A549 (cell line): ENCODE measurements around the gene RASA4B. TPM values are rescaled to one million over a fixed set of nuclear protein-coding genes. Genes with fewer than 3 reads are reported as not detected.

Experiments used
- ATAC-seq, 2 experiments: fragments of 200-7000 bp in 1 of 2; fragments of >200 bp in 1 of 2; cut with Nextera tagmentation in 1 of 2; cut with Tn5 transposase in 1 of 2; 3 replicates each; pipeline versions ENCODE4 v1.8.0 to v1.9.1; 2018 to 2020; ENCODE audit warnings: mild to moderate bottlenecking in 1 of 2, moderate library complexity in 1 of 2
- CTCF ChIA-PET: fragments of 300-600 bp; sonication (Branson Sonifier 250); formaldehyde crosslinking; extraction: SDS; loops from one replicate; lab custom pipeline; 2021; ENCODE audit warnings: antibody characterized with exemption, inconsistent platforms; lab: Yijun Ruan, JAX
- POLR2A ChIA-PET: fragments of 350-600 bp; formaldehyde crosslinking; extraction: SDS; loops from one replicate; lab custom pipeline; 2021; ENCODE audit warnings: antibody characterized with exemption, inconsistent platforms; lab: Yijun Ruan, JAX
- DNase-seq, 2 experiments: peaks; one replicate each; pipeline versions ENCODE4 v3.0.0 to v3.0.0-alpha.2; 2011 to 2016; ENCODE audit warnings: low read depth in 1 of 2, low spot score in 1 of 2
- FAIRE-seq: peaks from 2 replicates; lab custom pipeline; 2011; peaks lifted over from hg19 to GRCh38; lab: Jason Lieb, UNC
- H3K27ac ChIP-seq, 2 experiments: fragments of >200 bp; sonication (Bioruptor Twin); formaldehyde crosslinking; 3 replicates each; pipeline ENCODE4 v1.5.1; 2016 to 2017
- H3K4me1 ChIP-seq: fragments of >200 bp; sonication (Bioruptor Twin); formaldehyde crosslinking; 3 replicates; pipeline ENCODE4 v1.6.1; 2016
- H3K4me2 ChIP-seq: fragments of >200 bp; sonication (Bioruptor Twin); formaldehyde crosslinking; 3 replicates; pipeline ENCODE4 v1.6.1; 2016
- H3K4me3 ChIP-seq: fragments of >200 bp; sonication (Bioruptor Twin); formaldehyde crosslinking; 3 replicates; pipeline ENCODE4 v1.5.1; 2016
- H3K9me3 ChIP-seq: fragments of >200 bp; sonication (Bioruptor Twin); formaldehyde crosslinking; 3 replicates; pipeline ENCODE4 v1.6.1; 2016
- BHLHE40 ChIP-seq: IDR thresholded peaks from 2 replicates; pipeline ENCODE4 v1.6.1; 2012; ENCODE audit warnings: low read depth, low read length, inconsistent platforms
- CEBPB ChIP-seq, 2 experiments: fragments of >200 bp in 1 of 2; sonication (Bioruptor Twin) in 1 of 2; formaldehyde crosslinking in 1 of 2; IDR thresholded peaks; 2 replicates each; pipeline ENCODE4 v1.6.1; 2012 to 2016
- CHD4 ChIP-seq: fragments of 200-600 bp; sonication (generic); IDR thresholded peaks from 2 replicates; pipeline ENCODE4 v1.6.1; 2016; ENCODE audit warnings: antibody characterized with exemption, mild to moderate bottlenecking, borderline replicate concordance
- ELK1 ChIP-seq: fragments of 150-350 bp; IDR thresholded peaks from 2 replicates; pipeline ENCODE4 v1.6.1; 2014; ENCODE audit warnings: low read depth, mild to moderate bottlenecking, low read length
- ESRRA ChIP-seq: fragments of 150-350 bp; IDR thresholded peaks from 2 replicates; pipeline ENCODE4 v1.6.1; 2014; ENCODE audit warnings: mild to moderate bottlenecking, low read length, borderline replicate concordance
- GATA3 ChIP-seq: IDR thresholded peaks from 2 replicates; pipeline ENCODE4 v1.6.1; 2012; ENCODE audit warnings: borderline replicate concordance
- HDAC2 ChIP-seq: fragments of 200-600 bp; sonication (generic); IDR thresholded peaks from 2 replicates; pipeline ENCODE4 v1.6.1; 2016
- HOXA7 ChIP-seq: fragments of 250-450 bp; sonication (Bioruptor Pico); IDR thresholded peaks from 2 replicates; pipeline ENCODE4 v1.5.0; 2020; ENCODE audit warnings: mild to moderate bottlenecking, moderate library complexity
- HOXB13 ChIP-seq: fragments of 250-450 bp; sonication (Bioruptor Pico); IDR thresholded peaks from 2 replicates; pipeline ENCODE4 v1.5.0; 2020; ENCODE audit warnings: low read depth, mild to moderate bottlenecking, moderate library complexity
- JUNB ChIP-seq: fragments of >200 bp; sonication (Bioruptor Twin); formaldehyde crosslinking; IDR thresholded peaks from 2 replicates; pipeline ENCODE4 v1.6.1; 2016
- KDM5A ChIP-seq: fragments of 200-600 bp; sonication (generic); IDR thresholded peaks from 2 replicates; pipeline ENCODE4 v1.6.1; 2016; ENCODE audit warnings: antibody characterized with exemption, mild to moderate bottlenecking
- MAFK ChIP-seq: fragments of 450-650 bp; IDR thresholded peaks from 2 replicates; pipeline ENCODE4 v1.6.1; 2014; ENCODE audit not compliant: partially characterized antibody
- MAZ ChIP-seq: fragments of 150-350 bp; IDR thresholded peaks from 2 replicates; pipeline ENCODE4 v1.6.1; 2014; ENCODE audit warnings: antibody characterized with exemption, low read depth, low read length, borderline replicate concordance
- NPAS2 ChIP-seq: fragments of 250-450 bp; sonication (Bioruptor Pico); IDR thresholded peaks from 2 replicates; pipeline ENCODE4 v1.8.0; 2022; ENCODE audit warnings: mild to moderate bottlenecking, moderate library complexity, borderline replicate concordance
- NR3C1 ChIP-seq: fragments of >200 bp; sonication (Bioruptor Twin); formaldehyde crosslinking; IDR thresholded peaks from 3 replicates; pipeline ENCODE4 v1.6.1; 2017
- POLR2A ChIP-seq: IDR thresholded peaks from 2 replicates; pipeline ENCODE4 v1.6.1; 2012; ENCODE audit warnings: mild to moderate bottlenecking, low read length
- POLR2AphosphoS2 ChIP-seq: conservative IDR thresholded peaks from 2 replicates; pipeline ENCODE4 v1.6.1; 2012; ENCODE audit warnings: low read length, improper control_type of control experiment, inconsistent platforms
- RCOR1 ChIP-seq: fragments of 150-350 bp; IDR thresholded peaks from 2 replicates; pipeline ENCODE4 v1.6.1; 2014; ENCODE audit warnings: antibody characterized with exemption, low read length, low read depth
- REST ChIP-seq: fragments of 200-600 bp; sonication (generic); IDR thresholded peaks from 2 replicates; pipeline ENCODE4 v1.6.1; 2016; ENCODE audit warnings: antibody characterized with exemption, mild to moderate bottlenecking, moderate library complexity
- SMC3 ChIP-seq: fragments of >200 bp; sonication (Bioruptor Twin); formaldehyde crosslinking; IDR thresholded peaks from 3 replicates; pipeline ENCODE4 v1.6.1; 2018; ENCODE audit warnings: inconsistent platforms
- SREBF2 ChIP-seq: fragments of 450-650 bp; IDR thresholded peaks from 2 replicates; pipeline ENCODE4 v1.6.1; 2014; ENCODE audit warnings: mild to moderate bottlenecking, moderate library complexity
- ZC3H11A ChIP-seq: fragments of 450-650 bp; IDR thresholded peaks from 2 replicates; pipeline ENCODE4 v1.6.1; 2014; ENCODE audit warnings: antibody characterized with exemption, mild to moderate bottlenecking
- ZFP36 ChIP-seq: fragments of 450-650 bp; IDR thresholded peaks from 2 replicates; pipeline ENCODE4 v1.6.1; 2014; ENCODE audit warnings: borderline replicate concordance; ENCODE audit not compliant: partially characterized antibody
- ZNF302 ChIP-seq: fragments of 250-450 bp; sonication (Bioruptor Pico); IDR thresholded peaks from 2 replicates; pipeline ENCODE4 v1.9.0; 2021; ENCODE audit warnings: inconsistent platforms, mild to moderate bottlenecking, moderate library complexity
- WGBS: methylation state at CpG from one replicate; pipeline ENCODE4 v1.1.6; 2017; ENCODE audit errors: missing lambda C conversion rate; 5-methylcytosine and 5-hydroxymethylcytosine counted together
- polyA plus RNA-seq, 4 experiments: library from polyadenylated mRNA; depleted of rRNA in 3 of 4; stranded (reverse); fragments of >200 nt; fragmentation: RNase III in 1 of 4; extraction: RNeasy Plus Mini Kit Qiagen cat#74134 plus additional on column Dnase treatment in 1 of 4; gene quantifications; 2 replicates in 3 of 4; 3 replicates in 1 of 4; pipeline ENCODE4 v1.2.3, GENCODE V29; 2011 to 2017
- TF ChIP-seq, protein P1 (sequence below): IDR thresholded peaks from 2 replicates; pipeline ENCODE4 v1.6.1; 2012
- TF ChIP-seq, protein P2 (sequence below): fragments of >200 bp; sonication (Bioruptor Twin); formaldehyde crosslinking; IDR thresholded peaks from 3 replicates; pipeline ENCODE4 v1.5.1; 2016
- TF ChIP-seq, protein P3 (sequence below): fragments of >200 bp; sonication (Bioruptor Twin); formaldehyde crosslinking; IDR thresholded peaks from 3 replicates; pipeline ENCODE4 v1.6.1; 2016

The RASA4B gene
- polyA plus RNA-seq, 2 of the 4 experiments (the other 2 are of a cell fraction), result 0.83 to 1.4 TPM

DNA sequence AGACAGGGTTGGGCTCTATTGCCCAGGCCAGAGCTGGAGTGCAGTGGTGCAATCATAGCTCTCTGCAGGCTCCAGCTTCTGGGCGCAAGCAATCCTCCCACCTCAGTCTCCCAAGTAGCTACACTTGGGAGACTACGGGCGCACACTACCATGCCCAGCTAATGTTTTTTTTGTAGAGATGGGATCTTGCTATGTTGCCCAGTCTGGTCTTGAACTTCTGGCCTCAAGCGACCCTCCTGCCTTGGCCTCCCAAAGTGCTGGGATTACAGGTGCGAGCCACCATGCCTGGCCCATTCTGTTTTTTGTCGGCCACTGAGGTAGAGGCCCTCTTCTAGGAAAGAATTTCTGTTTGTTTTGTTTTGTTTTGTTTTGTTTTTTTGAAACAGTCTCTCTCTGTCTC lies 65.1 kb downstream of the RASA4B start:
- Histone ChIP-seq H3K4me3 (no peak overlapping the region), H3K9me3 (no peaks in the 10 kb centered on the region), H3K4me2 (no peak overlapping the region), H3K4me1 (no peaks in the 10 kb centered on the region), H3K27ac (no peak overlapping the region)
- ChIA-PET POLR2A (no interaction called here), CTCF (interaction anchor here (1.0 to 3.0 kb wide), 3 partner anchors 14 to 40 kb away, joined by 4 to 10 read pairs (median 6); no protein-coding TSS in a partner anchor)
- no peak for ATAC-seq
- WGBS, result 97% methylated on average over 6 of the region's 6 CpGs
- TF ChIP-seq REST (no peak), CEBPB (IDR thresholded peaks at IDR 0.05) (no peak), NPAS2 (no peak), SREBF2 (no peak), MAZ (no peak), HOXA7 (CRISPR knock-in tag) (no peak), JUNB (no peak), CHD4 (no peak), ESRRA (no peak), HDAC2 (no peak), KDM5A (no peak), ZFP36 (no peak), POLR2A (no peak)
- no peak for DNase-seq
- no peak for FAIRE-seq

DNA sequence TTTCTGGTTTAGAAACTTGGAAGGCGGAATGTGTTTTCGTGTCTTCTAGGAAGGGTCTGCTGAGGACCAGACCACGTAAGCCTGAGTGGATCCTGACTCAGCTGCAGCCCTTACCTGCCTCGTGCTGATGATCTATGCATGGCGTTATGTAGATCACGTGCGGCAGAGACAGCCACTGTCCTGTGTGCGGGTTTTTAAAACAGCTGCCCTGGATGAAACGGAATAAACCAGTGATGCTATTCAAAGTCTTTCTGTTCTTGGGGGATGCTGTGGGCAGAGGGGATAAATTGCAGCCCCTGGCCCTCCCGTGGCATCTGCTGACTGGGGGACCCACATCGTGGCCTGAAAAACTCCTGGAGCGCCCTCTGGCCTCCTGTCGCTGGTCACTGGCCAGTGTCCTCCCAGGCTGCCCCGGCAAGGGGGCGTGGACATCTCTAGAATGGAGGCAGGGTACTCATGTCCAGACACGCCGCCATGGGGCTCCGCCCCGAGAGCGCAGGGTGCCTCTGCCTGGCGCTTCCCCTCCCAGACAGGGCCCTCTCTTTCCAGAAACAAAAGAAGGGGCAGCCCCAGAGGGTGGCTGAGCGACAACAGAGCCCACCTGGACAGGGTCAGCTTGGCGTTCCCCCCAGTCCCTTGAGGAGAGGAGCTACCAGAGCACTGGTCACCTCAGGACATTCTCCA lies 66.1 kb downstream of the RASA4B start:
- POLR2A ChIA-PET, result interaction anchor here (0.6 kb wide), 1 partner anchor 56 kb away, joined by 3 read pairs; the partner anchor contains the start of gene PRKRIP1
- H3K4me2 ChIP-seq, result no peak overlapping the region

More for the DNA sequence above, 66.1 kb downstream of the RASA4B start:
- Histone ChIP-seq H3K9me3 (no peaks in the 10 kb centered on the region), H3K4me3 (no peak overlapping the region), H3K4me1 (no peaks in the 10 kb centered on the region), H3K27ac (0 out of 6 replicates have a peak overlapping the region, but pooled peaks of 1 of the 2 experiments have one; percentile 25)
- peak in 1 of 2 experiments; percentile 54; a peak in 3 of 6 replicates for ATAC-seq
- 72% methylated on average over 22 of the region's 23 CpGs for WGBS
- CTCF ChIA-PET, result interaction anchor here (0.6 to 3.0 kb wide), 4 partner anchors 13 to 47 kb away, joined by 3 to 10 read pairs (median 4); no protein-coding TSS in a partner anchor
- no peak for FAIRE-seq
- DNase-seq, result no peak
- no peak for TF ChIP-seq GATA3
- TF ChIP-seq, protein P1, sequence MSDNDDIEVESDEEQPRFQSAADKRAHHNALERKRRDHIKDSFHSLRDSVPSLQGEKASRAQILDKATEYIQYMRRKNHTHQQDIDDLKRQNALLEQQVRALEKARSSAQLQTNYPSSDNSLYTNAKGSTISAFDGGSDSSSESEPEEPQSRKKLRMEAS, result no peak
- TF ChIP-seq SMC3, result no peak
- TF ChIP-seq POLR2AphosphoS2, result no peak
- TF ChIP-seq MAFK, result no peak
- TF ChIP-seq, protein P2, sequence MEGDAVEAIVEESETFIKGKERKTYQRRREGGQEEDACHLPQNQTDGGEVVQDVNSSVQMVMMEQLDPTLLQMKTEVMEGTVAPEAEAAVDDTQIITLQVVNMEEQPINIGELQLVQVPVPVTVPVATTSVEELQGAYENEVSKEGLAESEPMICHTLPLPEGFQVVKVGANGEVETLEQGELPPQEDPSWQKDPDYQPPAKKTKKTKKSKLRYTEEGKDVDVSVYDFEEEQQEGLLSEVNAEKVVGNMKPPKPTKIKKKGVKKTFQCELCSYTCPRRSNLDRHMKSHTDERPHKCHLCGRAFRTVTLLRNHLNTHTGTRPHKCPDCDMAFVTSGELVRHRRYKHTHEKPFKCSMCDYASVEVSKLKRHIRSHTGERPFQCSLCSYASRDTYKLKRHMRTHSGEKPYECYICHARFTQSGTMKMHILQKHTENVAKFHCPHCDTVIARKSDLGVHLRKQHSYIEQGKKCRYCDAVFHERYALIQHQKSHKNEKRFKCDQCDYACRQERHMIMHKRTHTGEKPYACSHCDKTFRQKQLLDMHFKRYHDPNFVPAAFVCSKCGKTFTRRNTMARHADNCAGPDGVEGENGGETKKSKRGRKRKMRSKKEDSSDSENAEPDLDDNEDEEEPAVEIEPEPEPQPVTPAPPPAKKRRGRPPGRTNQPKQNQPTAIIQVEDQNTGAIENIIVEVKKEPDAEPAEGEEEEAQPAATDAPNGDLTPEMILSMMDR, result no peak
- no peak for TF ChIP-seq CEBPB (IDR thresholded peaks at IDR 0.05)
- TF ChIP-seq RCOR1, result no peak
- TF ChIP-seq KDM5A, result no peak
- no peak for TF ChIP-seq NPAS2
- TF ChIP-seq HDAC2, result no peak
- TF ChIP-seq NR3C1, result no peak
- TF ChIP-seq ZNF302, result no peak
- TF ChIP-seq ZC3H11A, result no peak
- TF ChIP-seq ELK1, result no peak
- no peak for TF ChIP-seq HOXB13 (CRISPR knock-in tag)
- no peak for TF ChIP-seq BHLHE40
- TF ChIP-seq, protein P3, sequence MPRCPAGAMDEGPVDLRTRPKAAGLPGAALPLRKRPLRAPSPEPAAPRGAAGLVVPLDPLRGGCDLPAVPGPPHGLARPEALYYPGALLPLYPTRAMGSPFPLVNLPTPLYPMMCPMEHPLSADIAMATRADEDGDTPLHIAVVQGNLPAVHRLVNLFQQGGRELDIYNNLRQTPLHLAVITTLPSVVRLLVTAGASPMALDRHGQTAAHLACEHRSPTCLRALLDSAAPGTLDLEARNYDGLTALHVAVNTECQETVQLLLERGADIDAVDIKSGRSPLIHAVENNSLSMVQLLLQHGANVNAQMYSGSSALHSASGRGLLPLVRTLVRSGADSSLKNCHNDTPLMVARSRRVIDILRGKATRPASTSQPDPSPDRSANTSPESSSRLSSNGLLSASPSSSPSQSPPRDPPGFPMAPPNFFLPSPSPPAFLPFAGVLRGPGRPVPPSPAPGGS, result no peak
- TF ChIP-seq ZFP36, result no peak
